Kidney glomerular epithelial cell (primary cell): ENCODE results near the gene OGFRL1.

ENCODE experiments used
- DNase-seq: peaks from one replicate; lab custom pipeline; 2025; lab: John Stamatoyannopoulos, UW

The OGFRL1 gene

GRCh38 chr6:71334768-71335167, 46.2 kb downstream of the OGFRL1 start:
- DNase-seq = no peak

GRCh38 chr6:71335544-71335943, 46.9 kb downstream of the OGFRL1 start:
- DNase-seq = no peak

- no peak for DNase-seq
Observed at GRCh38 chr6:71336901-71337300, 48.3 kb downstream of the OGFRL1 start.

- DNase-seq = no peak
Observed at GRCh38 chr6:71338540-71339316, 50.1 kb downstream of the OGFRL1 start.

- DNase-seq = no peak
Observed at GRCh38 chr6:71342772-71343171, 54.2 kb downstream of the OGFRL1 start.

- no peak for DNase-seq
Observed at GRCh38 chr6:71345476-71346333, 57.1 kb downstream of the OGFRL1 start.

GRCh38 chr6:71346334-71346694, 57.7 kb downstream of the OGFRL1 start:
- no peak for DNase-seq

GRCh38 chr6:71347119-71347518, 58.5 kb downstream of the OGFRL1 start:
- DNase-seq = no peak

GRCh38 chr6:71349395-71349794, 60.8 kb downstream of the OGFRL1 start:
- peak; percentile 32 for DNase-seq

- DNase-seq = no peak
Observed at GRCh38 chr6:71349976-71350615, 61.5 kb downstream of the OGFRL1 start.

- DNase-seq = no peak
Observed at GRCh38 chr6:71351190-71351589, 62.6 kb downstream of the OGFRL1 start.
